Measurements from ENCODE around the gene SLC22A31. TPM values are rescaled to one million over a fixed set of nuclear protein-coding genes. Genes with fewer than 3 reads are reported as not detected.

SLC22A31 gene
- total and polyA plus RNA-seq, 9 of the 15 experiments (the other 6 are each of a cell fraction or from before 2014, with no cell fraction given): 0.29 to 2.2 (median 0.47) TPM; not detected in 3

DNA sequence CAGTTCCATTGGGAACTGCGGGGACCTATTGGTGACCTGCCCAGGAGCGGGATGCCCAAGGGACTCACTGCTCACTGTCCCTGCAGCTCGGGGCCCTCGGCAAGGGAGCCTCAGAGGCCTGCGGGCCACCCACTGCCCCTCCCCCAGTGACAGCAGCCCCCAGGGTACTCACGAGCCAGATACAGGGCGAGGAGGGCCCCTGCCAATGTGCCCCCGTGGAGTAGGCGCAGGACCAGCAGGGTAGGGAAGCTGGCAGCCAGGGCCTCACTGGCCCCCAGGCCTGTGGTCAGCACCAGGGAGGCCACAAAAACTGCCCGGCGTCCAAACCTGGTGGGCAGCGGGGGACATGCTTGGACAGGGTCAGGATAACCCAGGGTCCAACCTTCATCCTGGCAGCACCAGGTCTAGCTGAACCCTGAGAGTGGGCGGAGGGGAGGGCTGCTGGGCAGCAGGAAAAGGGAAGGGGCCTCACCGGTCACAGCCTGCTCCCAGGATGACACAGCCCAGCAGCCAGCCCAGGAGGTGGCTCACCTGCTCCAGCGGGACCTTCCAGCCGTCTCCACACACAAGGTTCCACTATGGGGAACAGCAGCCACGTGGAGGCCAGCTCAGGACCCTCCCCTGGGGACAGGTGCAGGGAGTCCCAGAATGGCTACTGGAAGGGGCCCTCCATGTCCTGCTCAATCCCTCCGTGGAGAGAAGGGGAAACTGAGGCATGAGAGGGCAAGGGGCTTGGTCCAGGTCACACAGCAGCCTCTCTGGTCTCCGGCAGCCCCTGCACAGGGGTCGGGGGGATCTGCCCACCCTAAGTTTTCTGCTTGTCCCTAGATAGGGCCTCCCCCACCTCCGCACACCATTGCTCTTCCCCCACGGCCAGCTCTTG lies 855 bp downstream of the SLC22A31 start:
- POLR2A ChIA-PET: interaction anchor here (0.6 to 1.2 kb wide), 4 partner anchors 17 to 499 kb away, joined by 3 to 4 read pairs (median 4); no protein-coding TSS in a partner anchor

More for the DNA sequence above, 855 bp downstream of the SLC22A31 start:
- no peak overlapping the region for H2AFZ ChIP-seq (ENCODE audit: low read depth, low read length)
- ATAC-seq (no peak), FAIRE-seq (no peak), DNase-seq (ENCODE audit: extremely low read depth in 1 of 4, low spot score in 3 of 4) (no peak)
- peaks cover 7 to 15% of the 10 kb centered on the region in 2 experiments for H3K27me3 ChIP-seq (ENCODE audit: control insufficient read depth in 2 of 2, insufficient read depth in 2 of 2, low read length in 2 of 2)
- peaks cover 5% of the 10 kb centered on the region for H3K9me3 ChIP-seq (replicated peaks; ENCODE audit: control insufficient read depth, insufficient read depth, low read depth, low read length)
- no peak overlapping the region for H3K9ac ChIP-seq (ENCODE audit: insufficient read depth in 1 of 2, low read depth in 2 of 2, low read length in 2 of 2)
- H3K27ac ChIP-seq (ENCODE audit: extremely low read depth, low read depth, low read length): no peak overlapping the region
- BruUV-seq (replicated peaks): no TSS peak
- TF ChIP-seq, protein P1, sequence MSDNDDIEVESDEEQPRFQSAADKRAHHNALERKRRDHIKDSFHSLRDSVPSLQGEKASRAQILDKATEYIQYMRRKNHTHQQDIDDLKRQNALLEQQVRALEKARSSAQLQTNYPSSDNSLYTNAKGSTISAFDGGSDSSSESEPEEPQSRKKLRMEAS (CRISPR knock-in tag; IDR thresholded peaks at IDR 0.05): 0 out of 2 replicates have a peak, but pooled peaks have one; percentile 29
- no peak for TF ChIP-seq TCF3 (CRISPR knock-in tag; IDR thresholded peaks at IDR 0.05)
- in situ Hi-C loops (cut with MboI): no loop called here
- H3K4me1 ChIP-seq (replicated peaks in 1 of 2; ENCODE audit: control insufficient read depth in 2 of 2, insufficient read depth in 2 of 2, low read length in 2 of 2): peaks cover 0 to 67% of the 10 kb centered on the region in 2 experiments; a peak in 2 of 5 replicates
- no peaks in the 10 kb centered on the region; the same call in 1 of the 2 replicates for H4K20me1 ChIP-seq (replicated peaks; ENCODE audit: control insufficient read depth, insufficient read depth, low read length)
- CTCF ChIA-PET (ENCODE audit: low intra/inter-chr PET ratio): no interaction called here
- H3K4me3 ChIP-seq: no peak overlapping the region
- no peaks in the 10 kb centered on the region for H3K79me2 ChIP-seq (ENCODE audit: control insufficient read depth, insufficient read depth, low read length)
- H3K9me1 ChIP-seq (ENCODE audit: control insufficient read depth, insufficient read depth, low read length): no peaks in the 10 kb centered on the region
- H3K36me3 ChIP-seq (ENCODE audit: control insufficient read depth, insufficient read depth, low read length): no peaks in the 10 kb centered on the region
- no peak overlapping the region for H3K4me2 ChIP-seq (ENCODE audit: insufficient read depth, low read length)
- intact Hi-C loops (cut with micrococcal nuclease): no loop called here
- WGBS (ENCODE audit: insufficient coverage, low coverage, missing lambda C conversion rate): 68% methylated on average over 20 of the region's 22 CpGs
